Stimulated activated CD4-positive, alpha-beta T cell treated with anti-CD3 and anti-CD28 coated beads, Interleukin-4, amount 100 ng/mL, for 4 hours (primary cell): ENCODE results near the gene UNC13D.

Experiments
- DNase-seq, 2 experiments: peaks; one replicate each; pipeline ENCODE4 v3.0.0-alpha.2; 2020

Gene UNC13D

GRCh38 chr17:75849724-75850123 lies 5.5 kb upstream of the UNC13D start:
- DNase-seq: no peak

GRCh38 chr17:75849279-75849646 lies 5.1 kb upstream of the UNC13D start:
- DNase-seq: no peak

- DNase-seq: peak; percentile 71 to 84
Measured at GRCh38 chr17:75848523-75849278, 4.5 kb upstream of the UNC13D start.

GRCh38 chr17:75847614-75848522 lies 3.7 kb upstream of the UNC13D start:
- no peak for DNase-seq

GRCh38 chr17:75846692-75847613 lies 2.7 kb upstream of the UNC13D start:
- DNase-seq: no peak

GRCh38 chr17:75845933-75846691 lies 1.9 kb upstream of the UNC13D start:
- no peak for DNase-seq

- peak; percentile 40 to 62 for DNase-seq
Measured at GRCh38 chr17:75845058-75845711, 981 bp upstream of the UNC13D start.

GRCh38 chr17:75844530-75845057 lies 390 bp upstream of the UNC13D start:
- DNase-seq: peak in 1 of 2 experiments; percentile 32

- no peak for DNase-seq
Measured at GRCh38 chr17:75842963-75843576, 1.1 kb downstream of the UNC13D start.

GRCh38 chr17:75842411-75842810 lies 1.8 kb downstream of the UNC13D start:
- DNase-seq: no peak

GRCh38 chr17:75840799-75841164 lies 3.4 kb downstream of the UNC13D start:
- DNase-seq: no peak

- no peak for DNase-seq
Measured at GRCh38 chr17:75839942-75840798, 4.0 kb downstream of the UNC13D start.

- DNase-seq: no peak
Measured at GRCh38 chr17:75838410-75838809, 5.8 kb downstream of the UNC13D start.

GRCh38 chr17:75837899-75838298 lies 6.3 kb downstream of the UNC13D start:
- no peak for DNase-seq

- DNase-seq: no peak
Measured at GRCh38 chr17:75836605-75837004, 7.6 kb downstream of the UNC13D start.

- DNase-seq: no peak
Measured at GRCh38 chr17:75835654-75835987, 8.6 kb downstream of the UNC13D start.

- no peak for DNase-seq
Measured at GRCh38 chr17:75834928-75835653, 9.1 kb downstream of the UNC13D start.

- DNase-seq: no peak
Measured at GRCh38 chr17:75834279-75834920, 9.8 kb downstream of the UNC13D start.
